ENCODE data around the gene BMF.
"Not testable (repeated sequence)": the region's sequence is repeated elsewhere in the genome, so short reads cannot be mapped to it uniquely, and the experiment has no call there.

The BMF gene

DNA sequence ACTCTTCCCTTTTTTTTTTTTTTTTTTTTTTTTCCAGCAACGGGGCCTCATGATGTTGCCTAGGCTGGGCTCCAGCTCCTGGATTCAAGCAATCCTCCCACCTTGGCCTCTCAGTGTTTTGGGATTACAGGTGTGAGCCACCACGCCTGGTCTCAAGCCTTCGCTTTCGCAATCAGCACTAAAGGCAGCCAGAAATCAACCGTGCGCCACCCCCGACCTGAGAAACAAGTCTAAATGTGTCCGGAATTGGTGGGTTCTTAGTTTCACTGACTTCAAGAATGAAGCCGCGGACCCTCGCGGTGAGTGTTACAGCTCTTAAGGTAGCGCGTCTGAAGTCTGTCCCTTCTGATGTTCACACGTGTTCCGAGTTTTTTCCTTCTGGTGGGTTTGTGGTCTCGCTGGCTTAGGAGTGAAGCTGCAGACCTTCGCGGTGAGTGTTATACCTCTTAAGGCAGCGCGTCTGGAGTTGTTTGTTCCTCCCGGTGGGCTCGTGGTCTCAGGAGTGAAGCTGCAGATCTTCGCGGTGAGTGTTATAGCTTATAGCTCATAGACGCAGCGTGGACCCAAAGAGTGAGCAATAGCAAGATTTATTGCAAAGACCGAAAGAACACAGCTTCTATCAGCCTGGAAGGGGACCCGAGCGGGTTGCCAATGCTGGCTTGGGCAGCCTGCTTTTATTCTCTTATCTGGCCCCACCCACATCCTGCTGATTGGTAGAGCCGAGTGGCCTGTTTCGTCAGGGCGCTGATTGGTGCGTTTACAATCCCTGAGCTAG is 34.8 kb downstream of the BMF start:
- H3K4me3 ChIP-seq (ENCODE audit: insufficient read depth, low read depth, low read length, poor library complexity, severe bottlenecking) = peak overlapping the region; percentile 25
- not testable (repeated sequence) for DNase-seq; H3K27ac ChIP-seq (ENCODE audit: insufficient read depth, low read length, poor library complexity, severe bottlenecking); H3K27me3 ChIP-seq (replicated peaks; ENCODE audit: control insufficient read depth, insufficient read depth, low read length, poor library complexity, severe bottlenecking); H3K9me3 ChIP-seq (ENCODE audit: control insufficient read depth, low read length); H3K4me1 ChIP-seq (ENCODE audit: control insufficient read depth, insufficient read depth, low read length, poor library complexity, severe bottlenecking); H3K36me3 ChIP-seq (ENCODE audit: control insufficient read depth, insufficient read depth, low read length)

DNA sequence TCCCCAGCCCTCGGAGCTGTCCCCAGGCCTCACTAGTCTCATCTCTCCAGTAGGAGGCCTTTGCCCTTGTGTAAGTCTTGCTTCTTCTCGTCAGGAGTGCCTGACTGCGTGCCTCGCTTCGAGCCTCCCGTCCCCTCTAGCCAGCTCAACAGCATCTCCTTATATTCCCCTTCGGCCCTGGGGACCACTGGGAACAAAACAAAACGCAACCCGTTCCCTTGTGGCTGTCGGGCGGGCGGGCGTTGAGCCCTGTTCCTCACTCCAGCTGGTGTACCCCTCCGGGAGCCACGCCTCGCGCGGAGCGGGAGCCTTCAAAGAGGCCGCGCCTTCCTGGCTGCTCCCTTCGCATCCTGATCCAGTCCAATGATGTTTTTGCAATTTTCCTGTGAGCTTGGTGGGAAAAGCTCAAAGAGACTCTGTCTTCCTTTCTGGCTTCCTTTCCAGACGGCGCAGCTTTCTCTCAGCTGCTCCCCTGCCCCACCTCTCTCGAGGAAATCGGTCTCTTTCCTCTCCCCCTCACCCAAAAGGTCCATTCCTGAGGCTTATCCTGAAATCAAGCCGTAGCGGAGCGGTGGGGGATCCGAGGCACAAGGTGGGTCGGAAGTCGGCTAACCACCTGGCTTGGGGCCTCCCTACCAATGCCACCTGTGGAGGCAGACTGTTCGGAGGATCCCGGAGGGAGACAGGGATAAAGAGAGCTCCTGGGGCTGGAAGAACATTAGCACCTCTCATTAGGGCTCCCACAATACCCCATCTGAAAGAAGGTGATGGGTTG is 36.3 kb downstream of the BMF start:
- no peak overlapping the region for H3K27ac ChIP-seq (ENCODE audit: insufficient read depth, low read length, poor library complexity, severe bottlenecking)
- H3K36me3 ChIP-seq (ENCODE audit: control insufficient read depth, insufficient read depth, low read length) = no peaks in the 10 kb centered on the region
- H3K4me1 ChIP-seq (ENCODE audit: control insufficient read depth, insufficient read depth, low read length, poor library complexity, severe bottlenecking) = no peaks in the 10 kb centered on the region
- no peak overlapping the region for H3K4me3 ChIP-seq (ENCODE audit: insufficient read depth, low read depth, low read length, poor library complexity, severe bottlenecking)
- no peaks in the 10 kb centered on the region for H3K9me3 ChIP-seq (ENCODE audit: control insufficient read depth, low read length)
- H3K27me3 ChIP-seq (replicated peaks; ENCODE audit: control insufficient read depth, insufficient read depth, low read length, poor library complexity, severe bottlenecking) = no peaks in the 10 kb centered on the region
- DNase-seq = no peak

DNA sequence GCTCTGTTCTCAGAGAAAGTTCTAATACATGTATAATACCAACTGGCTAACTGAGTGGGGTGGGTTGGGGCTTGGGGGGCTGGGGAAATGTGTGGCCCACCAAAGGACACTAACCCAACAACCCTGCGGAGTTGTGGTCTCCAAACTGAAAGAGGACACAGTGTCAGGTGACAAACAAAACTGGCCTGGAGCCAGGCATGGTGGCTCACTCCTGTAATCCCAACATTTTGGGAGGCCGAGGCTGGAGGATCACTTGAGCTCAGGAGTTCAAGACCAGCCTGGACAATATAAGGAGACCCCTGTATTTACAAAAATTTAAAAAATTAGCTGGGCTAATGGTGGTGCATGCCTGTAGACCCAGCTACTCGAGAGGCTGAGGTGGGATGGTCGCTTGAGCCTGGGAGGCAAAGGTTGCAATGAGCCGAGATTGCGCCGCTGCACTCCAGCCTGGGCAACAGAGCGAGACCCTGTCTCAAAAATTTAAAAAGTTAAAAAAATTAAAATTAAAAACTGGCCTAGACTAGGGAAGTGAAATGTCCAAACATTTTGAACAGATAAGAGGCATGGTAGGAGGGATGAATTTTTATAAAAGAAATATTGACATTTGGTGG is 38.0 kb downstream of the BMF start:
- Histone ChIP-seq H3K9me3 (ENCODE audit: control insufficient read depth, low read length) (no peaks in the 10 kb centered on the region), H3K4me1 (ENCODE audit: control insufficient read depth, insufficient read depth, low read length, poor library complexity, severe bottlenecking) (no peaks in the 10 kb centered on the region), H3K36me3 (ENCODE audit: control insufficient read depth, insufficient read depth, low read length) (no peaks in the 10 kb centered on the region), H3K27me3 (replicated peaks; ENCODE audit: control insufficient read depth, insufficient read depth, low read length, poor library complexity, severe bottlenecking) (no peaks in the 10 kb centered on the region), H3K4me3 (ENCODE audit: insufficient read depth, low read depth, low read length, poor library complexity, severe bottlenecking) (no peak overlapping the region), H3K27ac (ENCODE audit: insufficient read depth, low read length, poor library complexity, severe bottlenecking) (no peak overlapping the region)
- DNase-seq = no peak

DNA sequence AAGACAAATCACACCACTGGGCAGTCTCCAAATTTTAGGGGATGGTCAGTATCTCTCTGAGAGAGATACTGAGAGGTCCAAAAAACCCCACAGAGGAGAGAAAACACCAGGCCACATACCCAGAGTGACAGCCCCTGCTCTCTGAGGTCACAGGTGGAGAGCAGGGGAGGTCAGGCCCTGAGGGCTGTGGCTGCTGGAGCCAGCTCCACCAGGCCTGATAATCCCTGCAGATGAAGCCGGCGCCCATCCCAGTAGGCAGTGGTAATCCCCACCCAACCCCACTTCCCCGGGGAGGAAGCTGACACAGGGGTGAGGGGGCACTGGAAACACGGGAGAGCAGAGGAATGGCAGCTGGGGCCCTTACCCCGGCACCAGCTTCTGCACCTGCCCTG is 38.5 kb downstream of the BMF start:
- Histone ChIP-seq H3K36me3 (ENCODE audit: control insufficient read depth, insufficient read depth, low read length) (no peaks in the 10 kb centered on the region), H3K27ac (ENCODE audit: insufficient read depth, low read length, poor library complexity, severe bottlenecking) (peak overlapping the region; percentile 4), H3K4me3 (ENCODE audit: insufficient read depth, low read depth, low read length, poor library complexity, severe bottlenecking) (no peak overlapping the region), H3K9me3 (ENCODE audit: control insufficient read depth, low read length) (no peaks in the 10 kb centered on the region), H3K27me3 (replicated peaks; ENCODE audit: control insufficient read depth, insufficient read depth, low read length, poor library complexity, severe bottlenecking) (no peaks in the 10 kb centered on the region), H3K4me1 (ENCODE audit: control insufficient read depth, insufficient read depth, low read length, poor library complexity, severe bottlenecking) (no peaks in the 10 kb centered on the region)
- no peak for DNase-seq

DNA sequence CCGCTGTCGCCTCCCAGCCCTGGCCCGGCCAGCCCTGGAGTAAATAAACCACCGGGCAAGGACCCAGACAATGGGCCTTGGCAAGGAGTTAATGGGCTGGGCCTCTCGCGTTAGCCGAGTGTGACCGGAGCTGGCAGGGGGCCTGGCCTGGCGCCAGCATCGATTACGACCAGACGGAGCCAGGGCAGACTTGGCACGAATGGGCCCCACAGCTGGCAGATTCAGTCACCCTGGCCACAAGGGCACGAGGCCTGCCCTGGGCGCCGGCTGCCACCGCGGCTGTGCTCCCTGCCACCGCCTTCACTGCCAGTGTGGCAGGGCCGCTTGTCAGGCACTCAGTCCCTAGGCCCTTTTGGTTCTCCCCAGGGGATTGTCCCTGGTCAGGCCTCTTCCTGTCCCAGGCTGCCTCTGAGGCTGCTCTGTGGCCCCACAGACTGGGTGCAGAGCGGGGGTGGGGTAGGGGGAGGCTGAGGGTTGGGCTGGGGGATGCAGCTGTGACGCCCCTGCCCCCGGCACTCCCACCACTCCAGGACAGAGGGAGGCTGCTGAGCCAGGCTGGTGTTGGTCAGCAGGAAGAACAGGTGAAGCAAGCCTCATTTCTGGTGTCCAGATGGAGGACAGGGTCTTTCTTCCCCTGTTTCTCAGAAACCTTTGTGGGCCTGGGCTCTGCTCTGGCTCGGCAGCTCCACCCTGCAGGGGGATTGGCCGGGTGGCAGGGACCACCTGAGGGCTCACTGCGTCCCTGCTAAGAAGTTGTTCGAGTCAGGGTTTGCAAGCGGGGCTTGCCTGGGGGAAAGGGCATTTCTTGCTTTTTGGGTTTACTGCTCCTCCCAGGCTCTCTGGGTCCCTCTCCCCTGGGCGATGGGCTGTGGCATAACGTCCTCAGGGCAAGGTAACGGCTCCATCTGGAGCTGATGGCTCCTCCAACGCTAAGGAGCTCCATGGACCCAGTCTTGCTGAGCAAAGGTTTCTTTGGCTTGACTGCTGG is 39.2 kb downstream of the BMF start:
- DNase-seq = no peak
- Histone ChIP-seq H3K36me3 (ENCODE audit: control insufficient read depth, insufficient read depth, low read length) (no peaks in the 10 kb centered on the region), H3K27me3 (replicated peaks; ENCODE audit: control insufficient read depth, insufficient read depth, low read length, poor library complexity, severe bottlenecking) (no peaks in the 10 kb centered on the region), H3K9me3 (ENCODE audit: control insufficient read depth, low read length) (no peaks in the 10 kb centered on the region), H3K4me3 (ENCODE audit: insufficient read depth, low read depth, low read length, poor library complexity, severe bottlenecking) (no peak overlapping the region), H3K27ac (ENCODE audit: insufficient read depth, low read length, poor library complexity, severe bottlenecking) (peak overlapping the region; percentile 4), H3K4me1 (ENCODE audit: control insufficient read depth, insufficient read depth, low read length, poor library complexity, severe bottlenecking) (no peaks in the 10 kb centered on the region)

DNA sequence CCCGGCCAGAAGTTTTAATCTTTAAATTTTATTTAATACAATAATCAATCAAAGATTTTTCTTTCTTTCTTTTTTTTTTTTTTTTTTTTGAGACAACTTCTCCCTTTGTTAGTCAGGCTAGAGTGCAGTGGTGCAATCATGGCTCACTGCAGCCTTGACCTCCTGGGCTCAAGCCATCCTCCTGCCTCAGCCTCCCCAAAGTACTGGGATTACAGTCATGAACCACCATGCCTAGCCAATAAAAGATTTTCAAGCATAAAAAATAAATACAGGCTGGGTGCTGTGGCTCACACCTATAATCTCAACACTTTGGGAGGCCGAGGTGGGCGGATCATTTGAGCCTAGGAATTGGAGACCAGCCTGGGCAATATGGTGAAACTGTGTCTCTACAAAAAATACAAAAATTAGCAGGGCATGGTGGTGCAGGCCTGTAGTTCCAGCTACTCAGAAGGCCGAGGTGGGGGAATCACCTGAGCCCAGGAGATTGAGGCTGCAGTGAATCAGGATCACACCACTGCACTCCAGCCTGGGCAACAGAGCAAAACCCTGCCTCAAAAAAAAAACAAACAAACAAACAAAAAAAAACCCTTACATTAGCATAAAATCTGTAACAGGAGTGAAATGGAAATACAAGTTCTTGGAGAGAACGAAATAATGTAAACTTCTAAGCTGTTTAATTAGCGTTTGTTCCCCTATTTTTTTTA is 40.6 kb downstream of the BMF start:
- DNase-seq = no peak
- no peaks in the 10 kb centered on the region for H3K9me3 ChIP-seq (ENCODE audit: control insufficient read depth, low read length)
- no peak overlapping the region for H3K4me3 ChIP-seq (ENCODE audit: insufficient read depth, low read depth, low read length, poor library complexity, severe bottlenecking)
- H3K27ac ChIP-seq (ENCODE audit: insufficient read depth, low read length, poor library complexity, severe bottlenecking) = no peak overlapping the region
- no peaks in the 10 kb centered on the region for H3K4me1 ChIP-seq (ENCODE audit: control insufficient read depth, insufficient read depth, low read length, poor library complexity, severe bottlenecking)
- H3K36me3 ChIP-seq (ENCODE audit: control insufficient read depth, insufficient read depth, low read length) = no peaks in the 10 kb centered on the region
- no peaks in the 10 kb centered on the region for H3K27me3 ChIP-seq (replicated peaks; ENCODE audit: control insufficient read depth, insufficient read depth, low read length, poor library complexity, severe bottlenecking)

DNA sequence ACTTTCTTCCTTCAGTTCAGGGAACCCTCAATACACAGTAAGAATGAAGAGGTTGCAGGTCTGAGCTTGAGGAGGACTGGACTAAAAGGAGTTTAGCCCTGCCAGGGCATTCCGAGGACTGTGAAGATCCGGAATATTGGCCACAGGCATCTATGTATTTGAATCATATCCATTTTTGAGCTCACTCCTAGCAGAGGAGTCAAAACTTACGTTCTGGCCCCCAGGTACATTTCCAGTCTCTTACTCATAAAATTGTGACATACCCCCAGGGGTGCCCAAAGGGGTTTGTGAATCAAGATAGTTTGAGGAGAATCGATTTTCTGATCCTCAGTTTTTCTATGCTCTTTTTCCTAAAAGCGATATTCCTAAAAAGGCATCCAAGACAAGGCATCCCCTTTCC is 42.1 kb downstream of the BMF start:
- H3K4me3 ChIP-seq (ENCODE audit: insufficient read depth, low read depth, low read length, poor library complexity, severe bottlenecking) = no peak overlapping the region
- DNase-seq = no peak
- H3K36me3 ChIP-seq (ENCODE audit: control insufficient read depth, insufficient read depth, low read length) = no peaks in the 10 kb centered on the region
- no peaks in the 10 kb centered on the region for H3K4me1 ChIP-seq (ENCODE audit: control insufficient read depth, insufficient read depth, low read length, poor library complexity, severe bottlenecking)
- no peaks in the 10 kb centered on the region for H3K27me3 ChIP-seq (replicated peaks; ENCODE audit: control insufficient read depth, insufficient read depth, low read length, poor library complexity, severe bottlenecking)
- H3K27ac ChIP-seq (ENCODE audit: insufficient read depth, low read length, poor library complexity, severe bottlenecking) = no peak overlapping the region
- no peaks in the 10 kb centered on the region for H3K9me3 ChIP-seq (ENCODE audit: control insufficient read depth, low read length)

DNA sequence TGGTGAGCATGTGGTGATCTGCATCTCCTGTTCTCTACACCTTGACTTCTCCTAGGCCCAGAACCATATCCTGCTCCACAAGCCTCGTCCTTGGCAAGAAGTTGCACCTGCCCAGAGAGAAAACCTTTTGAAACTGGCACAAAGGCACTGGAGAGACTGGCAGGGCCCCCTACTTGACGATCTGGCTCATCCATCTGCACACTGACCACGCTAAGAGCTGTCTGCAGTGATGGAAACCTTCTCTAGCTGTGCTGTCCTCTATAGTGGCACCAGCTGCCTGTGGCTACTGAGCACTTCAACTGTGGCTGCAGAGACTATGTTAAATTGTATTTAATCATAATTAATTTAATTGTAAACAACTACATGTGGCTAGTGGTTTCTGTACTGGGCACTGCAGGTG is 43.5 kb downstream of the BMF start:
- Histone ChIP-seq H3K36me3 (ENCODE audit: control insufficient read depth, insufficient read depth, low read length) (no peaks in the 10 kb centered on the region), H3K4me3 (ENCODE audit: insufficient read depth, low read depth, low read length, poor library complexity, severe bottlenecking) (no peak overlapping the region), H3K9me3 (ENCODE audit: control insufficient read depth, low read length) (no peaks in the 10 kb centered on the region), H3K27ac (ENCODE audit: insufficient read depth, low read length, poor library complexity, severe bottlenecking) (no peak overlapping the region), H3K27me3 (replicated peaks; ENCODE audit: control insufficient read depth, insufficient read depth, low read length, poor library complexity, severe bottlenecking) (no peaks in the 10 kb centered on the region), H3K4me1 (ENCODE audit: control insufficient read depth, insufficient read depth, low read length, poor library complexity, severe bottlenecking) (no peaks in the 10 kb centered on the region)
- no peak for DNase-seq

DNA sequence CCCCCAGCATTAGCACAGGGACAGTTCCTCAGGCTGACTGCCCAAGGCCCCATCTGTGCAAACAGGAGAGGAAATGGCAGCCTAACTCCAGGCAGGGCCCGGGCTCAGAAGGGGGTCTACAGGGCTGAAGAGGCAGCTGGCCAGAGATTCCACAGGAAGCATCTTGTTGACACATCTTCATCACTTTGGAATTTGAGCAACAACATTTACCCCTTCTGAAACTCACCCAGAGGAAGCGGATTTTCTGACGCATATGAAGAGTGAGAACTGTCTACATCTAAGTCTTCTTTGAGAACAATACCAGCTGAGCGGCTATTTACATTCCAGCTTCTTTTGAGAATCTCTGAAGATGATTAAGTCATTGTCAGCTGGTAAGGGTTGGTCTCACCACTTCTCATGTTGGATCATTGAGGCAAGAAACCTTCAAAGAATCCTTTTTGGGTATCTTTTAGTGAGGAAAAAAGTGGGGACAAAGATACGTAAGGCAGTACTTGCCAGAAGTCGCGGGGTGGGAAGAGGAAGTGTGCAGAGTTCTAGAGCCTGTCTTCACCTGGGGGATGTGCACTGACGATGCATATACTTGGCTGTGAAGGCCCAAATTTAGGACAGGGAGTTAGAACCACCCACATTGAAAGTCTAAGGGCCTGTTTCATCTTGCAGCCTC is 44.3 kb downstream of the BMF start:
- no peaks in the 10 kb centered on the region for H3K27me3 ChIP-seq (replicated peaks; ENCODE audit: control insufficient read depth, insufficient read depth, low read length, poor library complexity, severe bottlenecking)
- DNase-seq = no peak
- H3K27ac ChIP-seq (ENCODE audit: insufficient read depth, low read length, poor library complexity, severe bottlenecking) = no peak overlapping the region
- H3K36me3 ChIP-seq (ENCODE audit: control insufficient read depth, insufficient read depth, low read length) = no peaks in the 10 kb centered on the region
- H3K9me3 ChIP-seq (ENCODE audit: control insufficient read depth, low read length) = no peaks in the 10 kb centered on the region
- H3K4me1 ChIP-seq (ENCODE audit: control insufficient read depth, insufficient read depth, low read length, poor library complexity, severe bottlenecking) = no peaks in the 10 kb centered on the region
- H3K4me3 ChIP-seq (ENCODE audit: insufficient read depth, low read depth, low read length, poor library complexity, severe bottlenecking) = no peak overlapping the region

All from effector memory CD4-positive, alpha-beta T cell (primary cell).